ENCODE data around the gene PCSK4. TPM values are rescaled to one million over a fixed set of nuclear protein-coding genes. Genes with fewer than 3 reads are reported as not detected.

Gene PCSK4
- total RNA-seq, 1 experiment from 2014 or later, result 6.4 TPM

DNA sequence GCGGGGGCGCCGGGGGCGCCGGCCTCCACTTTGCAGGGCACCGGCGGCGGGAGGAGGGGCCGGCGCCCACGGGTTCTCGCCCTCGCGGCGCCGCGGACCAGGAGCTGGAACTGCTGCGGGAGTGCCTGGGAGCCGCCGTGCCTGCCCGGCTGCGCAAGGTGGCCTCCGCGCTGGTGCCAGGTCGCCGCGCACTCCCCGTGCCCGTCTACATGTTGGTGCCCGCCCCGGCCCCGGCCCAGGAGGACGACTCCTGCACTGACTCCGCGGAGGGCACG lies 23.0 kb downstream of the PCSK4 start:
- CTCF ChIA-PET, result no interaction called here
- Mint-ChIP-seq H3K4me3 (ENCODE audit: unreplicated experiment) (no peak overlapping the region), H3K4me1 (ENCODE audit: low read depth, unreplicated experiment) (peaks cover 4% of the 10 kb centered on the region), H3K9me3 (ENCODE audit: unreplicated experiment) (no peaks in the 10 kb centered on the region), H3K27me3 (ENCODE audit: insufficient read depth, unreplicated experiment) (no peaks in the 10 kb centered on the region), H3K36me3 (ENCODE audit: insufficient read depth, unreplicated experiment) (peaks cover 25% of the 10 kb centered on the region), H3K27ac (ENCODE audit: unreplicated experiment) (no peak overlapping the region)
- Histone ChIP-seq H3K4me1 (peaks cover 13% of the 10 kb centered on the region; the same call in 1 of the 2 replicates), H3K36me3 (ENCODE audit: control insufficient read depth, insufficient read depth, low read length) (no peaks in the 10 kb centered on the region), H3K4me3 (ENCODE audit: low read depth, low read length) (no peak overlapping the region), H3K27me3 (replicated peaks; ENCODE audit: control insufficient read depth, insufficient read depth, low read length) (no peaks in the 10 kb centered on the region), H3K9me3 (no peaks in the 10 kb centered on the region)
- POLR2A ChIA-PET, result no interaction called here
- TF ChIP-seq, protein P1, sequence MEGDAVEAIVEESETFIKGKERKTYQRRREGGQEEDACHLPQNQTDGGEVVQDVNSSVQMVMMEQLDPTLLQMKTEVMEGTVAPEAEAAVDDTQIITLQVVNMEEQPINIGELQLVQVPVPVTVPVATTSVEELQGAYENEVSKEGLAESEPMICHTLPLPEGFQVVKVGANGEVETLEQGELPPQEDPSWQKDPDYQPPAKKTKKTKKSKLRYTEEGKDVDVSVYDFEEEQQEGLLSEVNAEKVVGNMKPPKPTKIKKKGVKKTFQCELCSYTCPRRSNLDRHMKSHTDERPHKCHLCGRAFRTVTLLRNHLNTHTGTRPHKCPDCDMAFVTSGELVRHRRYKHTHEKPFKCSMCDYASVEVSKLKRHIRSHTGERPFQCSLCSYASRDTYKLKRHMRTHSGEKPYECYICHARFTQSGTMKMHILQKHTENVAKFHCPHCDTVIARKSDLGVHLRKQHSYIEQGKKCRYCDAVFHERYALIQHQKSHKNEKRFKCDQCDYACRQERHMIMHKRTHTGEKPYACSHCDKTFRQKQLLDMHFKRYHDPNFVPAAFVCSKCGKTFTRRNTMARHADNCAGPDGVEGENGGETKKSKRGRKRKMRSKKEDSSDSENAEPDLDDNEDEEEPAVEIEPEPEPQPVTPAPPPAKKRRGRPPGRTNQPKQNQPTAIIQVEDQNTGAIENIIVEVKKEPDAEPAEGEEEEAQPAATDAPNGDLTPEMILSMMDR (IDR thresholded peaks at IDR 0.05; ENCODE audit: insufficient read depth in 1 of 2, low read depth in 1 of 2, low read length in 1 of 2, severe bottlenecking in 1 of 2, unreplicated experiment in 1 of 2), result no peak
- BruUV-seq (replicated peaks), result no TSS peak
- DNase-seq, result no peak
- intact Hi-C loops (cut with micrococcal nuclease; ENCODE audit: unreplicated experiment), result no loop called here

DNA sequence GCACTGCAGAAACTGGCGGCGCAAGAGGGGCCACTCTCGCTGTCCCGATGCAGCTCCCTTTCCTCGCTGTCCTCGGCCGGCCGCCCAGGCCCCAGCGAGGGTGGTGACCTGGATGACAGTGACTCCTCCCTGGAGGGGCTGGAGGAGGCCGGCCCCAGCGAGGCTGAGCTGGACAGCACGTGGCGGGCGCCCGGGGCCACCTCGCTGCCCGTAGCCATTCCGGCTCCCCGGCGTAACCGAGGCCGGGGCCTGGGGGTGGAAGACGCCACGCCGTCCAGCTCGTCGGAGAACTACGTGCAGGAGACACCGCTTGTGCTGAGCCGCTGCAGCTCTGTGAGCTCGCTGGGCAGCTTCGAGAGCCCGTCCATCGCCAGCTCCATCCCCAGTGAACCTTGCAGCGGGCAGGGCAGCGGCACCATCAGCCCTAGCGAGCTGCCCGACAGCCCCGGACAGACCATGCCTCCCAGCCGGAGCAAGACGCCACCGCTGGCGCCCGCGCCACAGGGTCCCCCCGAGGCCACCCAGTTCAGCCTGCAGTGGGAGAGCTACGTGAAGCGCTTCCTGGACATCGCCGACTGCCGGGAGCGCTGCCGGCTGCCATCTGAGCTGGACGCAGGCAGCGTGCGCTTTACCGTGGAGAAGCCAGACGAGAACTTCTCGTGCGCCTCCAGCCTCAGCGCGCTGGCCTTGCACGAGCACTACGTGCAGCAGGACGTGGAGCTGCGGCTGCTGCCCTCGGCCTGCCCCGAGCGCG lies 23.5 kb downstream of the PCSK4 start:
- Histone ChIP-seq H3K9me3 (no peaks in the 10 kb centered on the region), H3K36me3 (ENCODE audit: control insufficient read depth, insufficient read depth, low read length) (no peaks in the 10 kb centered on the region), H3K27me3 (replicated peaks; ENCODE audit: control insufficient read depth, insufficient read depth, low read length) (no peaks in the 10 kb centered on the region), H3K4me3 (ENCODE audit: low read depth, low read length) (no peak overlapping the region), H3K4me1 (peaks cover 8% of the 10 kb centered on the region; the same call in 1 of the 2 replicates)
- no peaks in the 10 kb centered on the region for H3K4me1 Mint-ChIP-seq (ENCODE audit: low read depth, unreplicated experiment)
- intact Hi-C loops (cut with micrococcal nuclease; ENCODE audit: unreplicated experiment), result no loop called here
- ChIA-PET POLR2A (no interaction called here), CTCF (no interaction called here)
- no TSS peak for BruUV-seq (replicated peaks)
- peaks cover 20% of the 10 kb centered on the region for H3K36me3 Mint-ChIP-seq (ENCODE audit: insufficient read depth, unreplicated experiment)
- no peaks in the 10 kb centered on the region for H3K9me3 Mint-ChIP-seq (ENCODE audit: unreplicated experiment)
- no peaks in the 10 kb centered on the region for H3K27me3 Mint-ChIP-seq (ENCODE audit: insufficient read depth, unreplicated experiment)
- TF ChIP-seq, protein P1 (IDR thresholded peaks at IDR 0.05; ENCODE audit: insufficient read depth in 1 of 2, low read depth in 1 of 2, low read length in 1 of 2, severe bottlenecking in 1 of 2, unreplicated experiment in 1 of 2), result no peak
- no peak overlapping the region for H3K4me3 Mint-ChIP-seq (ENCODE audit: unreplicated experiment)
- no peak overlapping the region for H3K27ac Mint-ChIP-seq (ENCODE audit: unreplicated experiment)
- DNase-seq, result no peak

DNA sequence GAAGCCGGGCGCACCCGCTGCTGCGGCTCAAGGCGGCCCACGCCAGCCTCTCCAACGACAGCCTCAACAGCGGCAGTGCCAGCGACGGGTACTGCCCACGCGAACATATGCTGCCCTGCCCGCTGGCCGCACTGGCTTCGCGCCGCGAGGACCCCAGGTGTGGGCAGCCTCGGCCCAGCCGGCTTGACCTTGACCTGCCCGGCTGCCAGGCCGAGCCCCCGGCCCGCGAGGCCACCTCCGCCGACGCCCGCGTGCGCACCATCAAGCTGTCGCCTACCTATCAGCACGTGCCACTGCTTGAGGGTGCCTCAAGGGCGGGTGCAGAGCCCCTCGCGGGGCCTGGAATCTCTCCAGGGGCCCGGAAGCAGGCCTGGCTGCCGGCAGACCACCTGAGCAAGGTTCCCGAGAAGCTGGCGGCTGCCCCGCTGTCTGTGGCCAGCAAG lies 24.1 kb downstream of the PCSK4 start:
- H3K9me3 ChIP-seq, result no peaks in the 10 kb centered on the region
- H3K4me1 ChIP-seq, result 0 out of 2 replicates have a peak, but pooled peaks cover 2% of the 10 kb centered on the region
- no peak overlapping the region for H3K4me3 ChIP-seq (ENCODE audit: low read depth, low read length)
- ChIA-PET POLR2A (no interaction called here), CTCF (no interaction called here)
- intact Hi-C loops (cut with micrococcal nuclease; ENCODE audit: unreplicated experiment), result no loop called here
- H3K36me3 ChIP-seq (ENCODE audit: control insufficient read depth, insufficient read depth, low read length), result no peaks in the 10 kb centered on the region
- no peaks in the 10 kb centered on the region for H3K27me3 Mint-ChIP-seq (ENCODE audit: insufficient read depth, unreplicated experiment)
- H3K9me3 Mint-ChIP-seq (ENCODE audit: unreplicated experiment), result no peaks in the 10 kb centered on the region
- no peaks in the 10 kb centered on the region for H3K4me1 Mint-ChIP-seq (ENCODE audit: low read depth, unreplicated experiment)
- DNase-seq, result no peak
- peaks cover 14% of the 10 kb centered on the region for H3K36me3 Mint-ChIP-seq (ENCODE audit: insufficient read depth, unreplicated experiment)
- no peak overlapping the region for H3K27ac Mint-ChIP-seq (ENCODE audit: unreplicated experiment)
- H3K27me3 ChIP-seq (replicated peaks; ENCODE audit: control insufficient read depth, insufficient read depth, low read length), result no peaks in the 10 kb centered on the region
- BruUV-seq (replicated peaks), result no TSS peak
- H3K4me3 Mint-ChIP-seq (ENCODE audit: unreplicated experiment), result no peak overlapping the region
- TF ChIP-seq, protein P1 (IDR thresholded peaks at IDR 0.05; ENCODE audit: insufficient read depth in 1 of 2, low read depth in 1 of 2, low read length in 1 of 2, severe bottlenecking in 1 of 2, unreplicated experiment in 1 of 2), result no peak
